ENCODE results near the gene RAMACL.

DNA sequence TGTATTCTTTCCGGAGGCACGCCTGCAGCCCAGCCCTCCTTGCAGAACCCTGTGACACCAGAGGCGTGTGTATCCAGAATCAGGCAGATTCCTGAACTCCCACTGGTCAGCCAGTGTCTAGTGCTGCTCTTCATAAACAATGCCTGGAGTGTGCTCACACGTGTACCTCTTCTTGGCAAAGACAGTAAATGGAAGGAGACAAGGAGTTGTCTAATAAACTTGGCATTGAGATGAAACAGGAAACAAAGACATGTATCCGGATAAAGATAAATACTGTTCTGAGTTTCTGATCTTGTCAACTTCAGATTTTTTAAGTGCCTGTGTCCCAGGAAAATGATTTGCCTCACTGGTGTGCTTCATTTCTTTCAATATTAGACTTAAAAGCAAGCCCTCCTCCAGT is 38.9 kb upstream of the RAMACL start:
- TF ChIP-seq POLR2A (IDR thresholded peaks at IDR 0.05; ENCODE audit: low read depth, low read length): no peak
- TF ChIP-seq POLR2AphosphoS5 (IDR thresholded peaks at IDR 0.05; ENCODE audit: low read depth, low read length): no peak
- no peak for TF ChIP-seq SPI1 (IDR thresholded peaks at IDR 0.05; ENCODE audit: low read depth, low read length)
- no peak for TF ChIP-seq TAF1 (IDR thresholded peaks at IDR 0.05; ENCODE audit: low read depth, low read length)
- no peak for TF ChIP-seq PAX5 (IDR thresholded peaks at IDR 0.05; ENCODE audit: insufficient read depth, low read length, severe bottlenecking)
